Loucy (cell line): ENCODE results near the gene GRM2.

ENCODE experiments used
- H2AFZ ChIP-seq: fragments of 200-600 bp; sonication (generic); 2 replicates; pipeline ENCODE4 v1.6.0; 2016; ENCODE audit warnings: antibody characterized with exemption, mild to moderate bottlenecking, low read length, moderate library complexity
- H3F3A ChIP-seq: fragments of 200-600 bp; 2 replicates; pipeline ENCODE4 v1.6.0; 2016; ENCODE audit warnings: antibody characterized with exemption, low read depth, mild to moderate bottlenecking
- H3K27me3 ChIP-seq: fragments of 200-600 bp; sonication (generic); 2 replicates; pipeline ENCODE4 v1.6.1; 2014; ENCODE audit warnings: low read length, mild to moderate bottlenecking; ENCODE audit not compliant: insufficient read depth, poor library complexity, severe bottlenecking
- H3K36me3 ChIP-seq: fragments of 200-600 bp; sonication (generic); 2 replicates; pipeline ENCODE4 v1.6.1; 2016; ENCODE audit warnings: low read length; ENCODE audit not compliant: insufficient read depth
- H3K4me1 ChIP-seq: fragments of 200-600 bp; sonication (generic); 2 replicates; pipeline ENCODE4 v1.5.1; 2014; ENCODE audit warnings: low read length, mild to moderate bottlenecking; ENCODE audit not compliant: insufficient read depth, poor library complexity, severe bottlenecking
- H3K4me2 ChIP-seq: fragments of 200-600 bp; sonication (generic); 2 replicates; pipeline ENCODE4 v1.6.0; 2014; ENCODE audit warnings: antibody characterized with exemption, low read length, low read depth, mild to moderate bottlenecking; ENCODE audit not compliant: poor library complexity, severe bottlenecking
- H3K4me3 ChIP-seq: fragments of 200-600 bp; sonication (generic); 2 replicates; pipeline ENCODE4 v1.5.1; 2014; ENCODE audit warnings: low read length, mild to moderate bottlenecking, mixed read lengths; ENCODE audit not compliant: poor library complexity, severe bottlenecking
- H3K79me2 ChIP-seq: fragments of 200-600 bp; sonication (generic); 2 replicates; pipeline ENCODE4 v1.6.1; 2014; ENCODE audit warnings: low read length; ENCODE audit not compliant: insufficient read depth
- H3K9ac ChIP-seq: fragments of 200-600 bp; sonication (generic); 2 replicates; pipeline ENCODE4 v1.6.0; 2014; ENCODE audit warnings: mild to moderate bottlenecking, low read depth, low read length, moderate library complexity; ENCODE audit not compliant: poor library complexity, severe bottlenecking
- H3K9me2 ChIP-seq: fragments of 200-600 bp; sonication (generic); replicated peaks from 2 replicates; pipeline ENCODE4 v1.6.1; 2016; ENCODE audit warnings: low read depth, low read length, mixed read lengths
- H3K9me3 ChIP-seq: fragments of 200-600 bp; sonication (generic); 2 replicates; pipeline ENCODE4 v1.6.1; 2014; ENCODE audit warnings: mild to moderate bottlenecking, antibody characterized with exemption, low read length, low read depth; ENCODE audit not compliant: insufficient read depth
- H4K20me1 ChIP-seq: fragments of 200-600 bp; sonication (generic); 2 replicates; pipeline ENCODE4 v1.6.0; 2014; ENCODE audit warnings: antibody characterized with exemption, low read length, mild to moderate bottlenecking; ENCODE audit not compliant: insufficient read depth, poor library complexity, severe bottlenecking
- CTCF ChIP-seq: fragments of 200-600 bp; sonication (generic); conservative IDR thresholded peaks from 2 replicates; pipeline ENCODE4 v1.5.1; 2014; ENCODE audit warnings: mild to moderate bottlenecking, antibody characterized with exemption, low read length
- EZH2phosphoT487 ChIP-seq: fragments of 200-600 bp; IDR thresholded peaks from 2 replicates; pipeline ENCODE4 v1.6.1; 2018; ENCODE audit warnings: antibody characterized with exemption, mild to moderate bottlenecking, moderate library complexity, borderline replicate concordance

The GRM2 gene

GRCh38 chr3:51716805-51717204, 9.9 kb downstream of the GRM2 start:
- Histone ChIP-seq H2AFZ (no peak overlapping the region), H3K4me2 (no peak overlapping the region), H3K27me3 (no peaks in the 10 kb centered on the region), H3K4me1 (peaks cover 17% of the 10 kb centered on the region), H4K20me1 (no peaks in the 10 kb centered on the region), H3K36me3 (no peaks in the 10 kb centered on the region), H3K9me2 (no peaks in the 10 kb centered on the region), H3K79me2 (no peaks in the 10 kb centered on the region), H3K9me3 (no peaks in the 10 kb centered on the region), H3K4me3 (no peak overlapping the region), H3K9ac (no peak overlapping the region), H3F3A (no peaks in the 10 kb centered on the region)
- TF ChIP-seq CTCF (no peak), EZH2phosphoT487 (no peak)

- Histone ChIP-seq H3K4me2 (no peak overlapping the region), H3K4me1 (peaks cover 20% of the 10 kb centered on the region), H3F3A (no peaks in the 10 kb centered on the region), H3K79me2 (no peaks in the 10 kb centered on the region), H3K27me3 (no peaks in the 10 kb centered on the region), H3K9me3 (no peaks in the 10 kb centered on the region), H3K36me3 (no peaks in the 10 kb centered on the region), H4K20me1 (no peaks in the 10 kb centered on the region), H2AFZ (no peak overlapping the region), H3K9ac (no peak overlapping the region), H3K4me3 (no peak overlapping the region), H3K9me2 (no peaks in the 10 kb centered on the region)
- no peak for TF ChIP-seq EZH2phosphoT487
Measured at GRCh38 chr3:51717446-51717845, 10.6 kb downstream of the GRM2 start.

GRCh38 chr3:51717947-51718346, 11.1 kb downstream of the GRM2 start:
- Histone ChIP-seq H3F3A (no peaks in the 10 kb centered on the region), H3K4me2 (no peak overlapping the region), H3K4me3 (no peak overlapping the region), H3K27me3 (no peaks in the 10 kb centered on the region), H3K9me3 (no peaks in the 10 kb centered on the region), H4K20me1 (no peaks in the 10 kb centered on the region), H3K36me3 (no peaks in the 10 kb centered on the region), H2AFZ (no peak overlapping the region), H3K4me1 (peaks cover 20% of the 10 kb centered on the region), H3K9ac (no peak overlapping the region), H3K9me2 (no peaks in the 10 kb centered on the region), H3K79me2 (no peaks in the 10 kb centered on the region)
- TF ChIP-seq EZH2phosphoT487 (no peak), CTCF (no peak)
